ENCODE data around the gene SOWAHA.

GRCh38 chr5:132770476-132771159, 42.5 kb upstream of the SOWAHA start:
- TF ChIP-seq CTCF (IDR thresholded peaks at IDR 0.05; ENCODE audit: low read depth, low read length): no peak
- TF ChIP-seq POLR2A (IDR thresholded peaks at IDR 0.05; ENCODE audit: extremely low read depth, insufficient read length): no peak
- no peak for TF ChIP-seq MAX (IDR thresholded peaks at IDR 0.05; ENCODE audit: low read depth, low read length)

Measured in NB4 (cell line).